K562 (cell line): ENCODE data around the gene CLIP1. TPM values are rescaled to one million over a fixed set of nuclear protein-coding genes. Genes with fewer than 3 reads are reported as not detected.

Experiments
- DIDO1 ChIP-seq: fragments of 450-650 bp; IDR thresholded peaks from 2 replicates; pipeline ENCODE4 v1.6.1; 2016; ENCODE audit warnings: low read depth, missing biosample characterization, missing genetic modification characterization
- FOXJ2 ChIP-seq: fragments of 200-800 bp; sonication (Bioruptor generic); IDR thresholded peaks from 2 replicates; pipeline ENCODE4 v1.6.1; 2016; ENCODE audit warnings: missing genetic modification characterization, missing compliant biosample characterization
- FOXK2 ChIP-seq, 2 experiments: fragments of 450-650 bp; IDR thresholded peaks in 1 of 2; conservative IDR thresholded peaks in 1 of 2; 2 replicates each; pipeline ENCODE4 v1.6.1; 2016; ENCODE audit warnings: low read depth in 2 of 2, mild to moderate bottlenecking in 1 of 2
- GABPA ChIP-seq: fragments of 200-800 bp; sonication (Bioruptor generic); conservative IDR thresholded peaks from 2 replicates; pipeline ENCODE4 v1.6.1; 2016; ENCODE audit warnings: low read depth, missing genetic modification characterization, missing compliant biosample characterization
- HSF4 ChIP-seq: fragments of 250-450 bp; sonication (Bioruptor Pico); IDR thresholded peaks from 2 replicates; pipeline ENCODE4 v2.1.2; 2022; ENCODE audit warnings: mild to moderate bottlenecking, moderate library complexity, borderline replicate concordance
- LARP7 ChIP-seq: fragments of 450-650 bp; IDR thresholded peaks from 2 replicates; pipeline ENCODE4 v1.6.1; 2016
- NRF1 ChIP-seq, 2 experiments: fragments of 450-650 bp; IDR thresholded peaks in 1 of 2; conservative IDR thresholded peaks in 1 of 2; 2 replicates each; pipeline ENCODE4 v1.6.1; 2014; ENCODE audit warnings: mild to moderate bottlenecking in 2 of 2
- SRF ChIP-seq, 2 experiments: fragments of 250-450, 450-650 bp in 1 of 2; sonication (Bioruptor Pico) in 1 of 2; sonication (generic) in 1 of 2; formaldehyde crosslinking; IDR thresholded peaks; 2 replicates each; pipeline versions ENCODE4 v1.5.0 to v1.5.1; 2020 to 2022; ENCODE audit warnings: mild to moderate bottlenecking in 1 of 2, missing genetic modification reagents in 1 of 2
- ZBTB7A ChIP-seq: IDR thresholded peaks from 2 replicates; pipeline ENCODE4 v1.6.1; 2011; ENCODE audit warnings: low read depth, mild to moderate bottlenecking, low read length, moderate library complexity, borderline replicate concordance; ENCODE audit not compliant: control insufficient read depth
- ZNF778 ChIP-seq: fragments of 450-650 bp; formaldehyde crosslinking; IDR thresholded peaks from 2 replicates; pipeline ENCODE4 v1.4.0; 2020; ENCODE audit warnings: mild to moderate bottlenecking, moderate library complexity
- polyA plus RNA-seq, 8 experiments: library from polyadenylated mRNA; depleted of rRNA in 4 of 8; stranded (reverse) in 5 of 8; unstranded in 3 of 8; fragments of >200 nt; fragmentation: Nextera tagmentation in 2 of 8; fragmentation: Illumina TruSeq in 1 of 8; extraction: Ambion mirVana in 2 of 8; extraction: Trizol in 1 of 8; gene quantifications; 2 replicates each; pipeline versions ENCODE4 v1.2.1 to v1.2.3, GENCODE V29; 2011 to 2014; ENCODE audit warnings: inconsistent platforms in 1 of 8, missing spikeins in 1 of 8
- total RNA-seq, 7 experiments: library from RNA; depleted of rRNA in 6 of 7; stranded (reverse); fragments of >200 nt in 6 of 7; fragmentation: Illumina TruSeq in 2 of 7; extraction: Trizol in 2 of 7; gene quantifications; 2 replicates each; pipeline versions ENCODE4 v1.2.1 to v1.2.3, GENCODE V29; 2011 to 2021; ENCODE audit warnings: low replicate concordance in 1 of 7
- TF ChIP-seq, protein P1 (sequence below): fragments of 450-650 bp; formaldehyde crosslinking; IDR thresholded peaks from 2 replicates; pipeline ENCODE4 v1.4.0; 2020; ENCODE audit warnings: mild to moderate bottlenecking, moderate library complexity
- TF ChIP-seq, protein P2 (sequence below): fragments of 250-450 bp; sonication (Bioruptor Pico); IDR thresholded peaks from 2 replicates; pipeline ENCODE4 v1.8.0; 2021; ENCODE audit warnings: moderate library complexity, mild to moderate bottlenecking, inconsistent platforms
- TF ChIP-seq, protein P3 (sequence below): fragments of 450-650 bp; formaldehyde crosslinking; IDR thresholded peaks from 2 replicates; pipeline ENCODE4 v1.4.0; 2020; ENCODE audit warnings: mild to moderate bottlenecking, mixed read lengths
- TF ChIP-seq, protein P4 (sequence below): fragments of 250-450 bp; sonication (Bioruptor Pico); IDR thresholded peaks from 2 replicates; pipeline ENCODE4 v1.4.0; 2020
- TF ChIP-seq, protein P5 (sequence below): fragments of 200-800 bp; sonication (Bioruptor generic); IDR thresholded peaks from 2 replicates; pipeline ENCODE4 v1.6.1; 2017; ENCODE audit warnings: missing genetic modification characterization, missing compliant biosample characterization

CLIP1 gene
- total and polyA plus RNA-seq, 9 of the 15 experiments (the other 6 are each of a cell fraction or from before 2014, with no cell fraction given) = 5.8 to 33.9 (median 27.6) TPM

DNA sequence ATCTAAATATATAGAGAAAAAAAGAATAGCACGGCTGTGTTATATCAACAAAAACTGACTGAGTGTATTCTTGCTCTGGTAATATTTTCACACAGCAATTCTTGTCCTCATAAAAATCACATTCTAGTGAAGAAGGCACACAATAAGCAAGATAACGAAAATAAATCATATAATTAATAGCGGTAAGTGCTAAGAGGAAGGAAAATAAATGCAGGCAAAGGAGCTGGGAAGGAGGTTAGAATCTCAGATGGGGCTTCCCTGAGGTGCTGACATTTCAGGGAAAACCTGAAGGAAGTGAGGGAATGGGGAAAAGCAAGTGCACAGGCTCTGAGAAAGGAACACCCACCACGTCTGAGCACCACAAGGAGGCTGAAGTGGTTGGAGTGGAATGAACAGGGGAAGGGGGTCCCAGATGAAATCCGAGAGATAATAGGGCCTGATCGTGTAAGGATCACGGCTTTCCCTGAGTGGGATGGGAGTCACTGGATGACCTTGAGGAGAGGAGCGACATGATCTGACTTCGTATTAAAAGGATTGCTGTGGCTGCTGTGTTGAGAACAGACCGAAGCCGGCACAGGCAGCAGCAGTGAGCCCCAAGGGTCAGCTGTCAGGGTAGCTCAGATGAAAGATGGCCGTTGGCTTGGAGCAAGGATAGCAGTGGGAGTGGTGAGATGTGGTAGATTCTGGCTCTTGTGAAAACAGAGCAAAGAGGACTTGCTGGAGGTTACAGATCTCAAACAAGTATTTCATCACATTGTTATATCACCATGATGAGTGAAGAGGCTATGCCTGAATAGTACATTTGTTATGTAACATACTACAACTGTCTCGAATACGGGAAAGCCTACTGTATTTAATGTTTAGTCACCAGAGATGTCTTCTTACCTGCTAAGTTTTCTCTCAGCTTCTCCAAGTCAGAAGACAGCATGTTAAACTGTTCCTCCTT lies 89.1 kb downstream of the CLIP1 start (continued):
- no peak for TF ChIP-seq ZNF778
- TF ChIP-seq SRF (CRISPR knock-in tag; IDR thresholded peaks at IDR 0.05) = no peak
- TF ChIP-seq DIDO1 = peak; percentile 58
- TF ChIP-seq, protein P1, sequence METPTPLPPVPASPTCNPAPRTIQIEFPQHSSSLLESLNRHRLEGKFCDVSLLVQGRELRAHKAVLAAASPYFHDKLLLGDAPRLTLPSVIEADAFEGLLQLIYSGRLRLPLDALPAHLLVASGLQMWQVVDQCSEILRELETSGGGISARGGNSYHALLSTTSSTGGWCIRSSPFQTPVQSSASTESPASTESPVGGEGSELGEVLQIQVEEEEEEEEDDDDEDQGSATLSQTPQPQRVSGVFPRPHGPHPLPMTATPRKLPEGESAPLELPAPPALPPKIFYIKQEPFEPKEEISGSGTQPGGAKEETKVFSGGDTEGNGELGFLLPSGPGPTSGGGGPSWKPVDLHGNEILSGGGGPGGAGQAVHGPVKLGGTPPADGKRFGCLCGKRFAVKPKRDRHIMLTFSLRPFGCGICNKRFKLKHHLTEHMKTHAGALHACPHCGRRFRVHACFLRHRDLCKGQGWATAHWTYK (CRISPR knock-in tag) = peak; percentile 68; the same call in 1 of the 2 replicates
- TF ChIP-seq, protein P2, sequence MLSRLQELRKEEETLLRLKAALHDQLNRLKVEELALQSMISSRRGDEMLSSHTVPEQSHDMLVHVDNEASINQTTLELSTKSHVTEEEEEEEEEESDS (CRISPR knock-in tag) = no peak
- no peak; a peak in 1 of 4 replicates for TF ChIP-seq FOXK2 (conservative IDR thresholded peaks at IDR 0.05 in 1 of 2, IDR thresholded peaks at IDR 0.05 in 1 of 2; ENCODE audit: low read depth in 2 of 2)
- TF ChIP-seq, protein P3, sequence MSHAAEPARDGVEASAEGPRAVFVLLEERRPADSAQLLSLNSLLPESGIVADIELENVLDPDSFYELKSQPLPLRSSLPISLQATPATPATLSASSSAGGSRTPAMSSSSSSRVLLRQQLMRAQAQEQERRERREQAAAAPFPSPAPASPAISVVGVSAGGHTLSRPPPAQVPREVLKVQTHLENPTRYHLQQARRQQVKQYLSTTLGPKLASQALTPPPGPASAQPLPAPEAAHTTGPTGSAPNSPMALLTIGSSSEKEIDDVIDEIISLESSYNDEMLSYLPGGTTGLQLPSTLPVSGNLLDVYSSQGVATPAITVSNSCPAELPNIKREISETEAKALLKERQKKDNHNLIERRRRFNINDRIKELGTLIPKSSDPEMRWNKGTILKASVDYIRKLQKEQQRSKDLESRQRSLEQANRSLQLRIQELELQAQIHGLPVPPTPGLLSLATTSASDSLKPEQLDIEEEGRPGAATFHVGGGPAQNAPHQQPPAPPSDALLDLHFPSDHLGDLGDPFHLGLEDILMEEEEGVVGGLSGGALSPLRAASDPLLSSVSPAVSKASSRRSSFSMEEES = no peak
- 0 out of 2 replicates have a peak, but pooled peaks have one; percentile 31 for TF ChIP-seq ZBTB7A
- TF ChIP-seq, protein P4, sequence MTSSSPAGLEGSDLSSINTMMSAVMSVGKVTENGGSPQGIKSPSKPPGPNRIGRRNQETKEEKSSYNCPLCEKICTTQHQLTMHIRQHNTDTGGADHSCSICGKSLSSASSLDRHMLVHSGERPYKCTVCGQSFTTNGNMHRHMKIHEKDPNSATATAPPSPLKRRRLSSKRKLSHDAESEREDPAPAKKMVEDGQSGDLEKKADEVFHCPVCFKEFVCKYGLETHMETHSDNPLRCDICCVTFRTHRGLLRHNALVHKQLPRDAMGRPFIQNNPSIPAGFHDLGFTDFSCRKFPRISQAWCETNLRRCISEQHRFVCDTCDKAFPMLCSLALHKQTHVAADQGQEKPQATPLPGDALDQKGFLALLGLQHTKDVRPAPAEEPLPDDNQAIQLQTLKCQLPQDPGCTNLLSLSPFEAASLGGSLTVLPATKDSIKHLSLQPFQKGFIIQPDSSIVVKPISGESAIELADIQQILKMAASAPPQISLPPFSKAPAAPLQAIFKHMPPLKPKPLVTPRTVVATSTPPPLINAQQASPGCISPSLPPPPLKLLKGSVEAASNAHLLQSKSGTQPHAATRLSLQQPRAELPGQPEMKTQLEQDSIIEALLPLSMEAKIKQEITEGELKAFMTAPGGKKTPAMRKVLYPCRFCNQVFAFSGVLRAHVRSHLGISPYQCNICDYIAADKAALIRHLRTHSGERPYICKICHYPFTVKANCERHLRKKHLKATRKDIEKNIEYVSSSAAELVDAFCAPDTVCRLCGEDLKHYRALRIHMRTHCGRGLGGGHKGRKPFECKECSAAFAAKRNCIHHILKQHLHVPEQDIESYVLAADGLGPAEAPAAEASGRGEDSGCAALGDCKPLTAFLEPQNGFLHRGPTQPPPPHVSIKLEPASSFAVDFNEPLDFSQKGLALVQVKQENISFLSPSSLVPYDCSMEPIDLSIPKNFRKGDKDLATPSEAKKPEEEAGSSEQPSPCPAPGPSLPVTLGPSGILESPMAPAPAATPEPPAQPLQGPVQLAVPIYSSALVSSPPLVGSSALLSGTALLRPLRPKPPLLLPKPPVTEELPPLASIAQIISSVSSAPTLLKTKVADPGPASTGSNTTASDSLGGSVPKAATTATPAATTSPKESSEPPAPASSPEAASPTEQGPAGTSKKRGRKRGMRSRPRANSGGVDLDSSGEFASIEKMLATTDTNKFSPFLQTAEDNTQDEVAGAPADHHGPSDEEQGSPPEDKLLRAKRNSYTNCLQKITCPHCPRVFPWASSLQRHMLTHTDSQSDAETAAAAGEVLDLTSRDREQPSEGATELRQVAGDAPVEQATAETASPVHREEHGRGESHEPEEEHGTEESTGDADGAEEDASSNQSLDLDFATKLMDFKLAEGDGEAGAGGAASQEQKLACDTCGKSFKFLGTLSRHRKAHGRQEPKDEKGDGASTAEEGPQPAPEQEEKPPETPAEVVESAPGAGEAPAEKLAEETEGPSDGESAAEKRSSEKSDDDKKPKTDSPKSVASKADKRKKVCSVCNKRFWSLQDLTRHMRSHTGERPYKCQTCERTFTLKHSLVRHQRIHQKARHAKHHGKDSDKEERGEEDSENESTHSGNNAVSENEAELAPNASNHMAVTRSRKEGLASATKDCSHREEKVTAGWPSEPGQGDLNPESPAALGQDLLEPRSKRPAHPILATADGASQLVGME (CRISPR knock-in tag) = peak; percentile 58; the same call in 1 of the 2 replicates
- TF ChIP-seq NRF1 (conservative IDR thresholded peaks at IDR 0.05 in 1 of 2, IDR thresholded peaks at IDR 0.05 in 1 of 2) = 0 out of 4 replicates have a peak, but pooled peaks of 1 of the 2 experiments have one; percentile 13
- TF ChIP-seq, protein P5, sequence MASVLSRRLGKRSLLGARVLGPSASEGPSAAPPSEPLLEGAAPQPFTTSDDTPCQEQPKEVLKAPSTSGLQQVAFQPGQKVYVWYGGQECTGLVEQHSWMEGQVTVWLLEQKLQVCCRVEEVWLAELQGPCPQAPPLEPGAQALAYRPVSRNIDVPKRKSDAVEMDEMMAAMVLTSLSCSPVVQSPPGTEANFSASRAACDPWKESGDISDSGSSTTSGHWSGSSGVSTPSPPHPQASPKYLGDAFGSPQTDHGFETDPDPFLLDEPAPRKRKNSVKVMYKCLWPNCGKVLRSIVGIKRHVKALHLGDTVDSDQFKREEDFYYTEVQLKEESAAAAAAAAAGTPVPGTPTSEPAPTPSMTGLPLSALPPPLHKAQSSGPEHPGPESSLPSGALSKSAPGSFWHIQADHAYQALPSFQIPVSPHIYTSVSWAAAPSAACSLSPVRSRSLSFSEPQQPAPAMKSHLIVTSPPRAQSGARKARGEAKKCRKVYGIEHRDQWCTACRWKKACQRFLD (CRISPR knock-in tag) = peak; percentile 81
- TF ChIP-seq FOXJ2 (tag) = no peak; the same call in 1 of the 2 replicates
- no peak for TF ChIP-seq LARP7
- TF ChIP-seq GABPA = 0 out of 2 replicates have a peak, but pooled peaks have one; percentile 6
- 0 out of 2 replicates have a peak, but pooled peaks have one; percentile 5 for TF ChIP-seq HSF4 (CRISPR knock-in tag)
